Testis (tissue), 3 donors: ENCODE results near the gene SLC25A45. TPM values are rescaled to one million over a fixed set of nuclear protein-coding genes. Genes with fewer than 3 reads are reported as not detected.
A peak's percentile ranks its signal among the peaks of the same experiment; 100 is the strongest.

Experiments used
- DNase-seq: peaks from one replicate; pipeline ENCODE4 v3.0.0-alpha.2; 2019
- H3K27ac ChIP-seq, 2 donors: fragments of 200-600 bp; sonication (generic); one replicate each; pipeline ENCODE4 v1.5.1; 2019
- H3K27me3 ChIP-seq: fragments of 200-600 bp; sonication (generic); one replicate; pipeline ENCODE4 v1.5.1; 2019
- H3K36me3 ChIP-seq: fragments of 200-600 bp; sonication (generic); one replicate; pipeline ENCODE4 v1.5.1; 2017; ENCODE audit warnings: low read depth; ENCODE audit errors: missing control alignments
- H3K4me1 ChIP-seq: fragments of 200-600 bp; sonication (generic); one replicate; pipeline ENCODE4 v1.5.1; 2019
- H3K4me3 ChIP-seq, 2 donors: fragments of 200-600 bp; sonication (generic); one replicate each; pipeline ENCODE4 v1.5.1; 2017 to 2019
- H3K9me3 ChIP-seq: fragments of 200-600 bp; sonication (generic); one replicate; pipeline ENCODE4 v1.5.1; 2017
- POLR2A ChIP-seq: fragments of 450-650 bp; IDR thresholded peaks from one replicate; pipeline ENCODE4 v1.6.1; 2017; ENCODE audit warnings: antibody characterized with exemption, mild to moderate bottlenecking, moderate library complexity
- WGBS, 2 donors: methylation state at CpG; one replicate each; pipeline ENCODE4 v1.1.5; 2018; 5-methylcytosine and 5-hydroxymethylcytosine counted together
- intact Hi-C: fragments of 100-400 bp; cut with DNase I; formaldehyde crosslinking; loops from one replicate; pipeline ENCODE4 v1.15.1; 2023; ENCODE audit warnings: low total_unique reads
- polyA plus RNA-seq: library from polyadenylated mRNA; stranded (reverse); fragments of 350-450 nt; fragmentation: Illumina TruSeq; extraction: RNeasy Lipid Tissue Mini Kit (QIAGEN cat#74804); gene quantifications from one replicate; pipeline ENCODE4 v1.2.3, GENCODE V29; 2014; ENCODE audit warnings: low read depth, low replicate concordance; ENCODE audit not compliant: insufficient read depth
- total RNA-seq, 2 donors: library from RNA; depleted of rRNA; stranded (reverse); fragments of >200 nt; gene quantifications; one replicate each; pipeline ENCODE4 v1.2.3, GENCODE V29; 2016
- TF ChIP-seq, protein P1 (sequence below), 3 experiments: fragments of 450-650 bp in 2 of 3; fragments of 200-600 bp in 1 of 3; sonication (generic) in 1 of 3; IDR thresholded peaks; one replicate each; pipeline ENCODE4 v1.5.1; 2016 to 2019; ENCODE audit warnings: antibody characterized with exemption in 3 of 3, mild to moderate bottlenecking in 2 of 3, moderate library complexity in 1 of 3

The SLC25A45 gene
- total and polyA plus RNA-seq, 3 donors from 2014 or later: 8.0 to 10.6 (median 10.1) TPM

- intact Hi-C loops: no loop called here
- no peaks in the 10 kb centered on the region for H3K36me3 ChIP-seq
- WGBS, 2 donors: 85 to 89% methylated on average over 3 of the region's 3 CpGs
- no peak for DNase-seq
- no peak for TF ChIP-seq POLR2A
- TF ChIP-seq, protein P1, sequence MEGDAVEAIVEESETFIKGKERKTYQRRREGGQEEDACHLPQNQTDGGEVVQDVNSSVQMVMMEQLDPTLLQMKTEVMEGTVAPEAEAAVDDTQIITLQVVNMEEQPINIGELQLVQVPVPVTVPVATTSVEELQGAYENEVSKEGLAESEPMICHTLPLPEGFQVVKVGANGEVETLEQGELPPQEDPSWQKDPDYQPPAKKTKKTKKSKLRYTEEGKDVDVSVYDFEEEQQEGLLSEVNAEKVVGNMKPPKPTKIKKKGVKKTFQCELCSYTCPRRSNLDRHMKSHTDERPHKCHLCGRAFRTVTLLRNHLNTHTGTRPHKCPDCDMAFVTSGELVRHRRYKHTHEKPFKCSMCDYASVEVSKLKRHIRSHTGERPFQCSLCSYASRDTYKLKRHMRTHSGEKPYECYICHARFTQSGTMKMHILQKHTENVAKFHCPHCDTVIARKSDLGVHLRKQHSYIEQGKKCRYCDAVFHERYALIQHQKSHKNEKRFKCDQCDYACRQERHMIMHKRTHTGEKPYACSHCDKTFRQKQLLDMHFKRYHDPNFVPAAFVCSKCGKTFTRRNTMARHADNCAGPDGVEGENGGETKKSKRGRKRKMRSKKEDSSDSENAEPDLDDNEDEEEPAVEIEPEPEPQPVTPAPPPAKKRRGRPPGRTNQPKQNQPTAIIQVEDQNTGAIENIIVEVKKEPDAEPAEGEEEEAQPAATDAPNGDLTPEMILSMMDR (IDR thresholded peaks at IDR 0.05): peak in 2 of 3 experiments; percentile 15 to 21
- H3K9me3 ChIP-seq: no peaks in the 10 kb centered on the region
- no peaks in the 10 kb centered on the region for H3K27me3 ChIP-seq
- no peak overlapping the region for H3K27ac ChIP-seq
- H3K4me1 ChIP-seq: peaks cover 23% of the 10 kb centered on the region
- H3K4me3 ChIP-seq: no peak overlapping the region
Measured at GRCh38 chr11:65352783-65353182, 29.7 kb downstream of the SLC25A45 start.

- Histone ChIP-seq H3K27me3 (no peaks in the 10 kb centered on the region), H3K27ac (no peak overlapping the region), H3K4me1 (peaks cover 10% of the 10 kb centered on the region), H3K36me3 (no peaks in the 10 kb centered on the region), H3K4me3 (no peak overlapping the region), H3K9me3 (no peaks in the 10 kb centered on the region)
- no peak for DNase-seq
- intact Hi-C loops: no loop called here
- WGBS, 2 donors: 91 to 100% methylated on average over 1 to 2 of the region's 2 CpGs
- TF ChIP-seq, protein P1 (IDR thresholded peaks at IDR 0.05): no peak
- TF ChIP-seq POLR2A: no peak
Measured at GRCh38 chr11:65351511-65351910, 30.9 kb downstream of the SLC25A45 start.

- H3K9me3 ChIP-seq: no peaks in the 10 kb centered on the region
- H3K36me3 ChIP-seq: no peaks in the 10 kb centered on the region
- no peaks in the 10 kb centered on the region for H3K4me1 ChIP-seq
- no peak for DNase-seq
- no peak overlapping the region for H3K27ac ChIP-seq
- WGBS, 2 donors: 94 to 96% methylated on average over 3 of the region's 3 CpGs
- TF ChIP-seq POLR2A: no peak
- TF ChIP-seq, protein P1 (IDR thresholded peaks at IDR 0.05): no peak
- intact Hi-C loops: no loop called here
- no peaks in the 10 kb centered on the region for H3K27me3 ChIP-seq
- H3K4me3 ChIP-seq: no peak overlapping the region
Measured at GRCh38 chr11:65341856-65342255, 40.6 kb downstream of the SLC25A45 start.

DNA sequence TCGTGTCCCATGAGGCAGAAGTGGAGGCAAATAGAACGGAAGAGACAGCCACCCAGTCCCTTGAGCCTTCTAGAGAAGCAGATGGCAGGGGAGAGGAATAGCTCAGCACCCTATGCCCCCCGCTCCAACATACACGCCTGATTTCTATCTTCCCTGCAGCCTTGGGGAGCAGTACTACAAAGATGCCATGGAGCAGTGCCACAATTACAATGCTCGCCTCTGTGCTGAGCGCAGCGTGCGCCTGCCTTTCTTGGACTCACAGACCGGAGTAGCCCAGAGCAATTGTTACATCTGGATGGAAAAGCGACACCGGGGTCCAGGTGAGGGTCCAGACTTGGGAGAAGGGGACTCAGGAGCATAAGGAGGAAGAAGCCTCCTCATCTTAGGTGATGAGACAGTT lies 42.2 kb downstream of the SLC25A45 start:
- no peaks in the 10 kb centered on the region for H3K27me3 ChIP-seq
- H3K9me3 ChIP-seq: no peaks in the 10 kb centered on the region
- peaks cover 4% of the 10 kb centered on the region for H3K4me1 ChIP-seq
- TF ChIP-seq POLR2A: no peak
- TF ChIP-seq, protein P1 (IDR thresholded peaks at IDR 0.05): no peak
- H3K4me3 ChIP-seq: no peak overlapping the region
- WGBS, 2 donors: 80 to 91% methylated on average over 9 to 11 of the region's 11 CpGs
- no peaks in the 10 kb centered on the region for H3K36me3 ChIP-seq
- no peak overlapping the region for H3K27ac ChIP-seq
- intact Hi-C loops: no loop called here
- DNase-seq: no peak

DNA sequence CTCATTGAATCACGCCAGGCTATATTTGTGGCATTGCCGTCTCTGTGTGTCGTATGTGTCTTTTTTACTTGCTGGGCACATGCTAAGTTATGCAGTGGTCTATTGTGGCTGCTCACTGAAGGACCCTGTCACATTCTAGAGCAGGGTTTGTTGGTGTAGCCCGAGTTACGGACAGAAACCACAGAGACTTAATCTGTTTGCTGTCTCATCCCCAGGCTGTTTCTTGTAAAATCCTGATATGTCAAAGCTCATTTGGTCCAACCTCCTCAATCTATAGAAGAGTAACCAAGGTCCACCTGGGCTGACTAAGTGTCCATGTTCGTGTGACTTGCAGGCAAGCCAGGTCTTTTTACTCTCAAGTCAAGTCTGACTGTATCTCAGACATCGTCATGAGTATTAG lies 43.8 kb downstream of the SLC25A45 start:
- Histone ChIP-seq H3K27me3 (no peaks in the 10 kb centered on the region), H3K36me3 (no peaks in the 10 kb centered on the region), H3K4me3 (no peak overlapping the region), H3K9me3 (no peaks in the 10 kb centered on the region), H3K4me1 (peaks cover 12% of the 10 kb centered on the region), H3K27ac (no peak overlapping the region)
- WGBS, 2 donors: 88 to 89% methylated on average over 7 of the region's 7 CpGs
- DNase-seq: no peak
- TF ChIP-seq, protein P1 (IDR thresholded peaks at IDR 0.05): no peak
- TF ChIP-seq POLR2A: no peak
- intact Hi-C loops: no loop called here
